Neuronal stem cell (in vitro differentiated cells): ENCODE data around the gene RRP1B.
"Not testable (repeated sequence)": the region's sequence is repeated elsewhere in the genome, so short reads cannot be mapped to it uniquely, and the experiment has no call there.

Experiments
- DNase-seq: peaks from one replicate; pipeline ENCODE4 v3.0.0-alpha.2; 2013; ENCODE audit warnings: low spot score
- H2AFZ ChIP-seq: one replicate; pipeline ENCODE4 v1.6.1; 2013; ENCODE audit warnings: mild to moderate bottlenecking, low read length, inconsistent platforms
- H2AK5ac ChIP-seq: 2 replicates; pipeline ENCODE4 v1.6.1; 2013; ENCODE audit warnings: low read depth, mild to moderate bottlenecking, inconsistent platforms, low read length, moderate library complexity, mixed read lengths
- H2BK120ac ChIP-seq: 2 replicates; pipeline ENCODE4 v1.6.1; 2013; ENCODE audit warnings: low read depth, mild to moderate bottlenecking, inconsistent platforms, low read length, moderate library complexity, mixed read lengths
- H2BK12ac ChIP-seq: one replicate; pipeline ENCODE4 v1.6.1; 2013; ENCODE audit warnings: low read length, inconsistent platforms
- H2BK15ac ChIP-seq: 2 replicates; pipeline ENCODE4 v1.6.1; 2013; ENCODE audit warnings: mild to moderate bottlenecking, low read length, inconsistent platforms, mixed read lengths
- H2BK5ac ChIP-seq: one replicate; pipeline ENCODE4 v1.6.1; 2013; ENCODE audit warnings: inconsistent platforms, mild to moderate bottlenecking, low read length, moderate library complexity
- H3K14ac ChIP-seq: one replicate; pipeline ENCODE4 v1.6.1; 2013; ENCODE audit warnings: low read length, inconsistent platforms
- H3K18ac ChIP-seq: 2 replicates; pipeline ENCODE4 v1.6.1; 2013; ENCODE audit warnings: low read length, inconsistent platforms
- H3K23ac ChIP-seq: 2 replicates; pipeline ENCODE4 v1.6.1; 2013; ENCODE audit warnings: low read depth, mild to moderate bottlenecking, mixed read lengths, low read length, inconsistent platforms; ENCODE audit not compliant: poor library complexity
- H3K27ac ChIP-seq: replicated peaks from 3 replicates; pipeline ENCODE4 v1.5.1; 2013; ENCODE audit warnings: low read length, inconsistent platforms
- H3K27me3 ChIP-seq, 3 experiments: 2 replicates each; pipeline ENCODE4 v1.6.1; 2013; ENCODE audit warnings: low read length in 3 of 3, mild to moderate bottlenecking in 2 of 3, inconsistent platforms in 1 of 3, low read depth in 1 of 3, mixed read lengths in 1 of 3, moderate library complexity in 1 of 3; ENCODE audit not compliant: control insufficient read depth in 3 of 3, insufficient read depth in 3 of 3
- H3K36me3 ChIP-seq, 2 donors: replicated peaks in 1 of 2; 2 replicates each; pipeline ENCODE4 v1.6.1; 2013; ENCODE audit warnings: low read length in 2 of 2; ENCODE audit not compliant: control insufficient read depth in 2 of 2, insufficient read depth in 2 of 2
- H3K4ac ChIP-seq: 2 replicates; pipeline ENCODE4 v1.6.1; 2013; ENCODE audit warnings: inconsistent platforms, mild to moderate bottlenecking, low read length, moderate library complexity
- H3K4me1 ChIP-seq, 2 donors: 1 replicate in 1 of 2; 2 replicates in 1 of 2; pipeline ENCODE4 v1.6.1; 2013; ENCODE audit warnings: low read length in 2 of 2, low read depth in 1 of 2; ENCODE audit not compliant: control insufficient read depth in 2 of 2, insufficient read depth in 1 of 2
- H3K4me2 ChIP-seq: one replicate; pipeline ENCODE4 v1.6.1; 2013; ENCODE audit warnings: mild to moderate bottlenecking, low read length, inconsistent platforms; ENCODE audit not compliant: insufficient read depth, poor library complexity, severe bottlenecking
- H3K4me3 ChIP-seq, 2 donors: 2 replicates each; pipeline ENCODE4 v1.5.1; 2013; ENCODE audit warnings: low read length in 2 of 2, mild to moderate bottlenecking in 2 of 2, inconsistent platforms in 1 of 2, moderate library complexity in 1 of 2
- H3K79me1 ChIP-seq: one replicate; pipeline ENCODE4 v1.6.1; 2013; ENCODE audit warnings: low read depth, mild to moderate bottlenecking, inconsistent platforms, low read length, moderate library complexity
- H3K9ac ChIP-seq: one replicate; pipeline ENCODE4 v1.6.1; 2013; ENCODE audit warnings: mild to moderate bottlenecking, low read depth, low read length, inconsistent platforms; ENCODE audit not compliant: poor library complexity
- H3K9me3 ChIP-seq, 2 donors: replicated peaks in 1 of 2; 2 replicates each; pipeline versions ENCODE3 to v1.6.1; 2013; ENCODE audit warnings: low read length in 2 of 2, mild to moderate bottlenecking in 2 of 2, inconsistent platforms in 1 of 2, low read depth in 1 of 2, mixed read lengths in 1 of 2, moderate library complexity in 1 of 2; ENCODE audit not compliant: control insufficient read depth in 2 of 2, insufficient read depth in 1 of 2
- H4K8ac ChIP-seq: one replicate; pipeline ENCODE4 v1.6.1; 2013; ENCODE audit warnings: low read depth, mild to moderate bottlenecking, inconsistent platforms, low read length, moderate library complexity
- H4K91ac ChIP-seq: one replicate; pipeline ENCODE4 v1.6.1; 2013; ENCODE audit warnings: low read length, low read depth, mild to moderate bottlenecking, inconsistent platforms; ENCODE audit not compliant: poor library complexity
- WGBS, 2 donors: extraction: QIAGEN DNeasy Blood & Tissue Kit; methylation state at CpG; one replicate each; pipeline ENCODE4 v1.1.7; 2013; ENCODE audit warnings: missing lambda C conversion rate in 2 of 2, mixed read lengths in 1 of 2; ENCODE audit not compliant: insufficient read length in 2 of 2, insufficient replicate concordance in 1 of 2; ENCODE audit errors: extremely low coverage in 2 of 2; 5-methylcytosine and 5-hydroxymethylcytosine counted together

RRP1B gene

GRCh38 chr21:43614839-43615238 lies 44.5 kb upstream of the RRP1B start:
- no peak overlapping the region for H3K14ac ChIP-seq
- H2BK5ac ChIP-seq: no peak overlapping the region
- no peak for DNase-seq
- H2BK15ac ChIP-seq: no peak overlapping the region
- WGBS, 2 donors: no CpG with 5 or more reads among the region's 5 CpGs
- no peak overlapping the region for H2BK120ac ChIP-seq
- no peak overlapping the region for H2AK5ac ChIP-seq
- H3K27ac ChIP-seq: no peak overlapping the region
- H3K23ac ChIP-seq: no peak overlapping the region
- H4K8ac ChIP-seq: no peak overlapping the region
- H3K4me2 ChIP-seq: no peak overlapping the region
- no peak overlapping the region for H3K4me3 ChIP-seq
- peaks cover 0 to 2% of the 10 kb centered on the region in 2 donors for H3K4me1 ChIP-seq
- H3K79me1 ChIP-seq: no peaks in the 10 kb centered on the region
- no peak overlapping the region for H3K18ac ChIP-seq
- H3K9me3 ChIP-seq: peaks cover 0 to under 1% of the 10 kb centered on the region in 2 donors
- no peak overlapping the region for H3K9ac ChIP-seq
- no peaks in the 10 kb centered on the region for H3K36me3 ChIP-seq
- H3K4ac ChIP-seq: no peak overlapping the region
- H3K27me3 ChIP-seq: no peaks in the 10 kb centered on the region
- H4K91ac ChIP-seq: no peak overlapping the region
- no peak overlapping the region for H2BK12ac ChIP-seq
- H2AFZ ChIP-seq: no peak overlapping the region

GRCh38 chr21:43616861-43617260 lies 42.5 kb upstream of the RRP1B start:
- H4K91ac ChIP-seq, H2BK12ac ChIP-seq, H2AK5ac ChIP-seq, H2AFZ ChIP-seq, H2BK5ac ChIP-seq, H3K23ac ChIP-seq, H3K79me1 ChIP-seq, H3K4ac ChIP-seq, H3K9ac ChIP-seq, H4K8ac ChIP-seq, H3K27me3 ChIP-seq, H3K4me1 ChIP-seq, H3K18ac ChIP-seq, H3K14ac ChIP-seq, H2BK120ac ChIP-seq, H3K27ac ChIP-seq, H2BK15ac ChIP-seq, H3K4me3 ChIP-seq, DNase-seq, H3K4me2 ChIP-seq, H3K36me3 ChIP-seq: not testable (repeated sequence)
- no CpG with 5 or more reads among the region's 3 CpGs for WGBS, 2 donors
- peaks cover 0 to 12% of the 10 kb centered on the region in 2 donors for H3K9me3 ChIP-seq

GRCh38 chr21:43618940-43619339 lies 40.4 kb upstream of the RRP1B start:
- Histone ChIP-seq H3K18ac (no peak overlapping the region), H3K79me1 (no peaks in the 10 kb centered on the region), H3K9me3 (peaks cover 0 to 12% of the 10 kb centered on the region in 2 donors), H3K27me3 (no peaks in the 10 kb centered on the region), H3K4me2 (no peak overlapping the region), H2BK120ac (no peak overlapping the region), H3K14ac (no peak overlapping the region), H2BK5ac (no peak overlapping the region), H3K4me1 (no peaks in the 10 kb centered on the region), H3K4ac (no peak overlapping the region), H3K23ac (no peak overlapping the region), H4K8ac (no peak overlapping the region), H3K36me3 (no peaks in the 10 kb centered on the region), H2BK15ac (no peak overlapping the region), H2AK5ac (no peak overlapping the region), H2AFZ (no peak overlapping the region), H3K27ac (no peak overlapping the region), H3K9ac (no peak overlapping the region), H4K91ac (no peak overlapping the region), H2BK12ac (no peak overlapping the region), H3K4me3 (no peak overlapping the region)
- DNase-seq: no peak
- no CpG with 5 or more reads among the region's 4 CpGs for WGBS, 2 donors

- no peak overlapping the region for H2AFZ ChIP-seq
- no peak overlapping the region for H2AK5ac ChIP-seq
- no peak overlapping the region for H3K4ac ChIP-seq
- H3K4me1 ChIP-seq: no peaks in the 10 kb centered on the region
- no peak overlapping the region for H2BK15ac ChIP-seq
- no peak overlapping the region for H3K23ac ChIP-seq
- no peak overlapping the region for H3K18ac ChIP-seq
- no peak overlapping the region for H2BK120ac ChIP-seq
- no peak overlapping the region for H3K4me3 ChIP-seq
- no peaks in the 10 kb centered on the region for H3K36me3 ChIP-seq
- H4K91ac ChIP-seq: no peak overlapping the region
- H2BK12ac ChIP-seq: no peak overlapping the region
- H3K27me3 ChIP-seq: no peaks in the 10 kb centered on the region
- peaks cover 0 to 12% of the 10 kb centered on the region in 2 donors for H3K9me3 ChIP-seq
- H3K4me2 ChIP-seq: no peak overlapping the region
- no peak overlapping the region for H2BK5ac ChIP-seq
- WGBS, 2 donors: no CpG with 5 or more reads among the region's 4 CpGs
- no peak overlapping the region for H4K8ac ChIP-seq
- H3K79me1 ChIP-seq: no peaks in the 10 kb centered on the region
- H3K9ac ChIP-seq: no peak overlapping the region
- no peak overlapping the region for H3K27ac ChIP-seq
- H3K14ac ChIP-seq: no peak overlapping the region
- DNase-seq: no peak
These were observed 40.0 kb upstream of the RRP1B start for GRCh38 chr21:43619344-43619743.
